Mesenteric fat pad (tissue), 1 donor: ENCODE measurements around the gene PALLD. TPM values are rescaled to one million over a fixed set of nuclear protein-coding genes. Genes with fewer than 3 reads are reported as not detected.

Experiments used
- DNase-seq: peaks from one replicate; pipeline ENCODE4 v3.0.0-alpha.2; 2020; ENCODE audit warnings: low spot score
- total RNA-seq: library from RNA; stranded (reverse); fragmentation: NEBNext Ultra II Directional; extraction: Animal tissue kit (Norgen Biotek cat#: 25700); gene quantifications from one replicate; pipeline ENCODE4 v1.2.1, GENCODE V29; 2021
- donor health status: DM: yes; HTN: yes; CAD: no.

Gene PALLD
- total RNA-seq, 1 donor from 2014 or later: 87.9 TPM

- DNase-seq: no peak
Observed at GRCh38 chr4:168844353-168845049, 347.6 kb downstream of the PALLD start.

- DNase-seq: no peak
Observed at GRCh38 chr4:168845897-168846296, 349.0 kb downstream of the PALLD start.

- no peak for DNase-seq
Observed at GRCh38 chr4:168846414-168846813, 349.6 kb downstream of the PALLD start.

GRCh38 chr4:168847771-168848502 lies 351.1 kb downstream of the PALLD start:
- DNase-seq: no peak

GRCh38 chr4:168849030-168849675 lies 352.3 kb downstream of the PALLD start:
- no peak for DNase-seq

GRCh38 chr4:168849997-168850396 lies 353.1 kb downstream of the PALLD start:
- no peak for DNase-seq

GRCh38 chr4:168852387-168852786 lies 355.5 kb downstream of the PALLD start:
- no peak for DNase-seq

GRCh38 chr4:168852933-168853713 lies 356.3 kb downstream of the PALLD start:
- DNase-seq: no peak

- DNase-seq: no peak
Observed at GRCh38 chr4:168853770-168854169, 356.9 kb downstream of the PALLD start.

- DNase-seq: no peak
Observed at GRCh38 chr4:168854350-168854921, 357.6 kb downstream of the PALLD start.

- no peak for DNase-seq
Observed at GRCh38 chr4:168856312-168856711, 359.5 kb downstream of the PALLD start.

- DNase-seq: no peak
Observed at GRCh38 chr4:168857009-168857408, 360.2 kb downstream of the PALLD start.

- DNase-seq: no peak
Observed at GRCh38 chr4:168857546-168858314, 360.9 kb downstream of the PALLD start.

GRCh38 chr4:168859100-168859499 lies 362.2 kb downstream of the PALLD start:
- no peak for DNase-seq

GRCh38 chr4:168859888-168860694 lies 363.2 kb downstream of the PALLD start:
- no peak for DNase-seq

- DNase-seq: no peak
Observed at GRCh38 chr4:168860827-168861226, 364.0 kb downstream of the PALLD start.

- no peak for DNase-seq
Observed at GRCh38 chr4:168863719-168864647, 367.1 kb downstream of the PALLD start.

- DNase-seq: no peak
Observed at GRCh38 chr4:168864821-168865541, 368.1 kb downstream of the PALLD start.
